GM12872 (cell line): ENCODE measurements around the gene STK16.

Source experiments
- CTCF ChIP-seq: IDR thresholded peaks from 3 replicates; pipeline ENCODE4 v1.5.1; 2011; ENCODE audit warnings: low read depth, mild to moderate bottlenecking, low read length, moderate library complexity; ENCODE audit not compliant: insufficient read depth

The STK16 gene

GRCh38 chr2:219245148-219245898, at the start of gene STK16, which contains the start of gene GLB1L:
TSS of gene STK16 (plus strand) at chr2:219245479. CDS start at chr2:219246000, 521 bp downstream.
TSS of gene GLB1L (minus strand) at chr2:219245444. CDS start at chr2:219243573, 1,871 bp downstream.
- TF ChIP-seq CTCF: no peak

- no peak for TF ChIP-seq CTCF
These were observed 47.9 kb upstream of the STK16 start for GRCh38 chr2:219197388-219197787.

GRCh38 chr2:219198974-219199373, 46.3 kb upstream of the STK16 start:
- TF ChIP-seq CTCF: no peak

- TF ChIP-seq CTCF: no peak
These were observed 45.6 kb upstream of the STK16 start for GRCh38 chr2:219199470-219200211.

- TF ChIP-seq CTCF: no peak
These were observed 40.7 kb upstream of the STK16 start for GRCh38 chr2:219204425-219205164.

GRCh38 chr2:219205165-219205538, 40.1 kb upstream of the STK16 start:
- TF ChIP-seq CTCF: no peak

GRCh38 chr2:219205981-219206327, 39.3 kb upstream of the STK16 start:
- no peak for TF ChIP-seq CTCF
